ENCODE results near the gene PABPN1. TPM values are rescaled to one million over a fixed set of nuclear protein-coding genes. Genes with fewer than 3 reads are reported as not detected.

The PABPN1 gene
- total and polyA plus RNA-seq, 9 of the 15 experiments (the other 6 are each of a cell fraction or from before 2014, with no cell fraction given): 32.6 to 388 (median 178) TPM

GRCh38 chr14:23370221-23370620, 49.0 kb downstream of the PABPN1 start:
- Histone ChIP-seq H3K9ac (ENCODE audit: insufficient read depth in 1 of 2, low read depth in 2 of 2, low read length in 2 of 2) (no peak overlapping the region), H3K9me1 (ENCODE audit: control insufficient read depth, insufficient read depth, low read length) (no peaks in the 10 kb centered on the region), H4K20me1 (replicated peaks; ENCODE audit: control insufficient read depth, insufficient read depth, low read length) (no peaks in the 10 kb centered on the region; the same call in 1 of the 2 replicates), H3K36me3 (ENCODE audit: control insufficient read depth, insufficient read depth, low read length) (no peaks in the 10 kb centered on the region), H3K4me3 (no peak overlapping the region), H3K9me3 (replicated peaks; ENCODE audit: control insufficient read depth, insufficient read depth, low read depth, low read length) (no peaks in the 10 kb centered on the region), H3K27ac (ENCODE audit: extremely low read depth, low read depth, low read length) (no peak overlapping the region), H3K79me2 (ENCODE audit: control insufficient read depth, insufficient read depth, low read length) (no peaks in the 10 kb centered on the region), H3K4me2 (ENCODE audit: insufficient read depth, low read length) (no peak overlapping the region), H3K4me1 (replicated peaks in 1 of 2; ENCODE audit: control insufficient read depth in 2 of 2, insufficient read depth in 2 of 2, low read length in 2 of 2) (peaks cover 0 to 10% of the 10 kb centered on the region in 2 experiments; a peak in 3 of 5 replicates), H3K27me3 (ENCODE audit: control insufficient read depth in 2 of 2, insufficient read depth in 2 of 2, low read length in 2 of 2) (peaks cover 7 to 20% of the 10 kb centered on the region in 2 experiments; a peak in 3 of 5 replicates), H2AFZ (ENCODE audit: low read depth, low read length) (no peak overlapping the region)
- intact Hi-C loops (cut with micrococcal nuclease) (no loop called here), in situ Hi-C loops (cut with MboI) (no loop called here)
- DNase-seq (ENCODE audit: extremely low read depth in 1 of 4, low spot score in 3 of 4) (peak in 1 of 4 experiments; percentile 7), FAIRE-seq (no peak), ATAC-seq (no peak)
- no TSS peak for BruUV-seq (replicated peaks)
- WGBS (ENCODE audit: insufficient coverage, low coverage, missing lambda C conversion rate): no CpG with 5 or more reads among the region's 1 CpG
- POLR2A ChIA-PET: interaction anchor here (1.1 kb wide), 1 partner anchor 10 kb away, joined by 4 read pairs; no protein-coding TSS in a partner anchor
- CTCF ChIA-PET (ENCODE audit: low intra/inter-chr PET ratio): no interaction called here
- TF ChIP-seq E2F4 (CRISPR knock-in tag; IDR thresholded peaks at IDR 0.05; ENCODE audit: low read depth) (no peak), MEF2D (tag; conservative IDR thresholded peaks at IDR 0.05; ENCODE audit: low read depth) (no peak), ZNF395 (CRISPR knock-in tag; IDR thresholded peaks at IDR 0.05) (no peak), ARID3A (IDR thresholded peaks at IDR 0.05; ENCODE audit: borderline replicate concordance, low read depth, low read length) (no peak), ZNF449 (CRISPR knock-in tag; IDR thresholded peaks at IDR 0.05) (no peak), ZNF586 (CRISPR knock-in tag; conservative IDR thresholded peaks at IDR 0.05) (no peak), NCOA6 (IDR thresholded peaks at IDR 0.05) (no peak), KDM4B (IDR thresholded peaks at IDR 0.05; ENCODE audit: borderline replicate concordance in 2 of 2, low read depth in 1 of 2) (no peak), ZNF507 (tag; conservative IDR thresholded peaks at IDR 0.05) (no peak), ARID4B (CRISPR knock-in tag; IDR thresholded peaks at IDR 0.05) (no peak), ZNF77 (CRISPR knock-in tag; IDR thresholded peaks at IDR 0.05) (no peak)

Data from K562 (cell line).